Stimulated activated CD4-positive, alpha-beta T cell treated with anti-CD3 and anti-CD28 coated beads, Interleukin-2, amount 100 ng/mL, for 24 hours (primary cell): Measurements from ENCODE around the gene ARHGEF17.
A peak's percentile ranks its signal among the peaks of the same experiment; 100 is the strongest.
"Not testable (repeated sequence)": the region's sequence is repeated elsewhere in the genome, so short reads cannot be mapped to it uniquely, and the experiment has no call there.

Experiments used
- DNase-seq, 2 donors: peaks; one replicate each; pipeline ENCODE4 v3.0.0-alpha.2; 2020

The ARHGEF17 gene

GRCh38 chr11:73308003-73308960, at the start of gene ARHGEF17:
Gene ARHGEF17 (plus strand): TSS chr11:73308276. CDS start chr11:73308639, 363 bp downstream.
- DNase-seq: peak; percentile 42 to 44

- DNase-seq: no peak
Measured at GRCh38 chr11:73259406-73260126, 48.5 kb upstream of the ARHGEF17 start.

GRCh38 chr11:73260127-73260457, 48.0 kb upstream of the ARHGEF17 start:
- DNase-seq: no peak

- no peak for DNase-seq
Measured at GRCh38 chr11:73262851-73263495, 45.1 kb upstream of the ARHGEF17 start.

- DNase-seq: no peak
Measured at GRCh38 chr11:73263640-73264039, 44.4 kb upstream of the ARHGEF17 start.

GRCh38 chr11:73265278-73265810, 42.7 kb upstream of the ARHGEF17 start:
- DNase-seq: no peak

GRCh38 chr11:73265853-73266645, 42.0 kb upstream of the ARHGEF17 start:
- DNase-seq: no peak

- DNase-seq: no peak
Measured at GRCh38 chr11:73266646-73267020, 41.4 kb upstream of the ARHGEF17 start.

GRCh38 chr11:73267122-73267846, 40.8 kb upstream of the ARHGEF17 start:
- no peak for DNase-seq

- no peak for DNase-seq
Measured at GRCh38 chr11:73267906-73268540, 40.1 kb upstream of the ARHGEF17 start.

GRCh38 chr11:73268671-73269271, 39.3 kb upstream of the ARHGEF17 start:
- DNase-seq: no peak

- DNase-seq: no peak
Measured at GRCh38 chr11:73269459-73270015, 38.5 kb upstream of the ARHGEF17 start.

GRCh38 chr11:73270016-73270854, 37.8 kb upstream of the ARHGEF17 start:
- no peak for DNase-seq

- no peak for DNase-seq
Measured at GRCh38 chr11:73270855-73271477, 37.1 kb upstream of the ARHGEF17 start.

GRCh38 chr11:73271478-73271865, 36.6 kb upstream of the ARHGEF17 start:
- not testable (repeated sequence) for DNase-seq

GRCh38 chr11:73271936-73272679, 36.0 kb upstream of the ARHGEF17 start, which contains the start of gene P2RY6:
Gene P2RY6 (plus strand): TSS chr11:73272338. CDS start chr11:73296519, 24,181 bp downstream.
- no peak for DNase-seq

GRCh38 chr11:73272680-73273038, 35.4 kb upstream of the ARHGEF17 start:
- no peak for DNase-seq

GRCh38 chr11:73273222-73273895, 34.7 kb upstream of the ARHGEF17 start:
- no peak for DNase-seq
